NAMALWA (cell line): Measurements from ENCODE around the gene ARNT2.
A peak's percentile ranks its signal among the peaks of the same experiment; 100 is the strongest.
"Not testable (repeated sequence)": the region's sequence is repeated elsewhere in the genome, so short reads cannot be mapped to it uniquely, and the experiment has no call there.

Experiments used
- DNase-seq: peaks from one replicate; pipeline ENCODE4 v3.0.0-alpha.2; 2015; ENCODE audit warnings: low spot score

Gene ARNT2

DNA sequence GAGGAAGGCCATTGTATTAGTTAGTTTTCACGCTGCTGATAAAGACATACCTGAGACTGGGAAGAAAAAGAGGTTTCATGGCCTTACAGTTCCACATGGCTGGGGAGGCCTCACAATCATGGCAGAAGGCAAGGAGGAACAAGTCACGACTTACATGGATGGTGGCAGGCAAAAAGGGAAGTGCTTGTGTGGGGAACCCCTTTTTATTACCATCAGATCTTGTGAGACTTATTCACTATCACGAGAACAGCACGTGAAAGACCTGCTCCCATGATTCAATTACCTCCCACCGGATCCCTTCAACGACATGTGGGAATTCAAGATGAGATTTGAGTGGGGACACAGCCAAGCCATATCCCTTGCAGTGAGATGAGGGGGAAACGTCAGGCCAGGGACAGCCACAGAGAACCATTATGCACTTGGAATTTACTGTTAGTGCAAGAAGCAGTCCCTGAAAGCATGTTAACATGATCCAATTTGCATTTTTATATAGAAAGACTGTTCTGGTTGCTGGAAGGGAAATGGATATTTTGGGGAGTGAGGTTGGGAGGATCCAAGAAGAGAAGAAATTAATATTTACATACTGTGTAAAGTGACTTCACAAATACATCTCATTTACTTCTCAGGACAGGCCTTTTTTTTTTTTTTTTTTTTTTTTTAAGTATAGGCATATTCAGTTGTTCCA, 87.1 kb downstream of the ARNT2 start:
- DNase-seq: no peak

- no peak for DNase-seq
Measured at GRCh38 chr15:80492409-80492808, 88.2 kb downstream of the ARNT2 start.

- no peak for DNase-seq
Measured at GRCh38 chr15:80492874-80493273, 88.7 kb downstream of the ARNT2 start.

- DNase-seq: no peak
Measured at GRCh38 chr15:80494351-80494751, 90.2 kb downstream of the ARNT2 start.

DNA sequence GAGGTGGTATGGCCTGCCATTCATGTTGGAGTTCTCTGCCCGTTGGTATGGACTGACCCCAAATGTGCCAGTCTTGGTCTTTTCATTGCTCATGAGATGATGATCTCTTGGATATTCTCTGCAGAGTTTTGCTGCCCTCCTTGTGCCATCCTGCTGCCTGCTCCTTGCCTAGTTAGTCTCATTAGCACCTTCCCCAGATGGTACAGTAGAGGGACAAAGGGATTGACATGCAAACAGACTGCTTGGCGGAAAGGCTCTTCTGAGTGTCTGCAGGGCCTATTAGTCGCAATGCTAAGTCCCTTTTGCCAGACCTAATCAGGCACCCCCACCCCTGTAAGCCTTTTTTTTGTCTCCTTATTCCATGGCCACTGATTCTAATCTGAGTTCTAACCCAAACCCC, 90.6 kb downstream of the ARNT2 start:
- DNase-seq: no peak

DNA sequence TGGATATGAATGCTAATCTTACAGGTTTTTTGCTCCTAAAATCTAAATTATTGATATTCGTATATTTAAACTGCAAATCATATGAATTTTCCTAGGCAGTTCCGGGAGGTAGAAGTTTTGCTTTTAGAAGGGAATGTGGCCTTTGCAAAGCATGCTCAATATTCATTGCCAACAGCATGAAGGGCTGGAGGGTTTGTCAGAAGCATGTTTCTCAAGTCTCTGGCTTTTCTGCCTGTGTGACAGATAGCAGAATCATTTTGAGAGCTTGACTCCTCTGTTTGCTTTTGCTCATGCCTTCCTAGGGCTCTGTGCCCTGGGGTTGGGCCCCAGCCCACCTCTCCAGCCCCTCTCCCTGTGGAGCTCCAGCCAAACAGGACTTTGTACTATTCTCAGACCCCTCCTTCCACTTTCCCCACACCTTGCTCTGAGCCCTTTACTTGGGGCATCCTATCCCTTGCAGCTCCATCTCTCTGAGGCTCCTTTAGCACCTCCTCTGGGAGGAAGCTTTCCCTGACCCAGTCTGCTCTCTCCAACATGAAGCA, 91.3 kb downstream of the ARNT2 start:
- DNase-seq: no peak

- DNase-seq: no peak
Measured at GRCh38 chr15:80496096-80496495, 91.9 kb downstream of the ARNT2 start.

GRCh38 chr15:80497221-80497620, 93.0 kb downstream of the ARNT2 start:
- DNase-seq: no peak

DNA sequence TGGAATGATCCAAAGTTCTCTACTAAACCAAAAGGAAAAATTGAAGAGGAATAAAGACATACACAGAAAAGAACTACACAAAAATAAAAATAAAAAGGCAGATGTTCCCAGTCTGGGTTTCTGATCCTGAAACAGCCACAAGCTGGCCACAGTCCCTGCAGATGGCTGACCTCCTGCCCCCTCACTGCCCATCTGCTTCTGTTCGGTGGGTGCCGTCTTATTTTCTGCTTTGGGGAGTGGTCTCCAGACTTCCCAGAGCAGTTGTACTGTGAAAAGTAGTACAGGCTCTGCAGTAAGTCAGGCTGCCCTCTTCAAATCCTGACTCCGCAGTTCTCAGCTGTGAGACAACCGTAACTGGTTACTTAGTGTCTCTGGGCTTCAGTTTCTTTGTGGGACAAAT, 94.5 kb downstream of the ARNT2 start:
- DNase-seq: no peak

GRCh38 chr15:80500021-80500420, 95.8 kb downstream of the ARNT2 start:
- no peak for DNase-seq

GRCh38 chr15:80501476-80501875, 97.3 kb downstream of the ARNT2 start:
- DNase-seq: no peak

DNA sequence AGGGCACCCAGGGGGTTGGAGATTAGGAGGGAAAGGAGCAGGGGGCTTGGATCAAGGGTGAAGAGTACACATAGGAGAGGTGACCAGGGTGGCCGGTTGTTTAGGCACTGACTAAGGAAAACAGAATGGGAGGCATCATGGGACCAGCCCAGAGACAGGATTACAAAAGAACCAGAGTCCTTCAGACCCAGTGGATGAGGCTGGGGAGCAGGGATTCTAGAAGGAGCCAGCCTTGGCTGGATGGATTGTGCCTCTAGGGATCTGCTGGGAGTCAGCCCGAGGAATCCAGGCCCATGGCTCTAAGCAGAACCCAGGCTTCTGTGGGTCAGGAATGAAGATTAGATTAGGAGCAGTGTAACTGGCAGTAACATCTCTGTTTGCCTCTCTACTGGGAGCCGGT, 98.6 kb downstream of the ARNT2 start:
- DNase-seq: no peak

DNA sequence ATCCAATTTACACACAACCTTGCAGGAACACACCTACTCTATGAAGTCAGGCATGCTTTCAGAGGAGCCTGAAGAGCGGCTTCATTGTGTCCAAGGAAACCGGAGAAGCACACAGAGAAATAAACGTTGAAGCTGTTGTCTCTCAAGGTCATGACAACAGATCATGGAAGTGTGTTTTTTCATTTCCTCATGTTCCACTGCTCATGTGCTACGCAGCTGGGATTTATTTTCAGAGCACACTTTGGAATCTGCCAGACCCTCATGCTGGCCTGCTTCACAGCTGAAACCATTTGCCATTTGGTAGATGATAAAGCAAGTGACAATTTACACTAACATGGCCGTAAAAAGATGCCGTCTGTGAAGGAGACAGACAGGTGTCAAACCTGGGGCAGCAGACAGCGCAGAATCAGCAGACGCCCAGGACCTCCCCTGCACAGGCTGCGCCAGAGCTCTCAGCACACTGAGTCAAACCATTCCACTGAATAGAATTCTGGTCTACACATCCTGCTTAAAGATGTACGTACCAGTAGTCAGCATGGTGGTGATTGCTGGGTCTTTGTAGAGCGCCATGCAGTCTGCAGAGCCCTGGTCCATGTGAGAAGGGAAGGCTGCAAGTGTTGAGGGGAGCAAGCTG, 99.3 kb downstream of the ARNT2 start:
- DNase-seq: no peak

DNA sequence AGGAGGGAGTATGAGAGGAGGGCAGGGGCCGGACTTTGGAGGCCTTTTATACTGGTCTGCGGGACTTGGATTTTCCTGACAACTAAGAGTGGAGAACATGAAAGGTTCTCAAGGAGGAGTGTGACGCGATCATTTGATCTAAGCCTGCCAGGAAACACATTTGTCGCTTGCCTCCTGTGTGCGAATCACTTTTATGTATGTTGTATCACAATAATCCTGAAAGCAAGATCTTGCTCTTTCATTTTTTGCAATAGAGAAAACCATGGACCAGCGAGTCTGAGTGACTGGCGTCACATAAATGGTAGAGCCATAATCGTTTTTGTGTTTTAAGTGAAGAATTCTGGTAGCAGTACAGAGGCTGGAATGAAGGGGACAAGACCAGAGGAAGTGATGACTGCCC, 100.7 kb downstream of the ARNT2 start:
- DNase-seq: no peak

DNA sequence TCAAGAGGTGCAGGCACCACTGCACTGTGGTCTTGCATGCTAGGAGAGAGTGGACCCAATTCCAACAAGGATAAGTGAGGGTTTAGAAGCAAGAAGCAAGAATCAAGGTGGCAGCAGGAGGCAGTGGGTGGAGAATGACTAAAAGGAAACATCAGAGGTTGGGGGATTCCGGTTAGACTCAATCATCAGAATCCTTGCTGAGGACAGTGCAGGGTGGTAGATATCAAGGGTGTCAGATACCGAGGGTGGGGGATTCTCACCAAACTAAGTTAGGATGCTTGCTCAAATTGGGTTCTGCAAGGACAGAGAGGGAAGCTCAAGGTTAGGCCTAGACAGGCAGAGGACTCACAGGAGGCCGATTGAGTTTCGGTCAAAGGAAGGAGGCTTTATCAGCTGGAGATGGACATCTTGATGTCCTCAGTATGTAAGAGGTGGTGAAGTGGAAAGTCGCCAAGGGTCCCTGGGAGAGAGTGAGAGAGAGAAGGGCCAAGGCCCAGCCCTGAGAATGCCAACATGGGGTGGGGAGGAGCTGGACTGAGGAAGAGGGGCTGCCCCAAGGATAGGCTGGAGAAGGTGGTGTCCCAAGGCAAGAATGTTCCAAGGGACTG, 102.2 kb downstream of the ARNT2 start:
- DNase-seq: no peak

DNA sequence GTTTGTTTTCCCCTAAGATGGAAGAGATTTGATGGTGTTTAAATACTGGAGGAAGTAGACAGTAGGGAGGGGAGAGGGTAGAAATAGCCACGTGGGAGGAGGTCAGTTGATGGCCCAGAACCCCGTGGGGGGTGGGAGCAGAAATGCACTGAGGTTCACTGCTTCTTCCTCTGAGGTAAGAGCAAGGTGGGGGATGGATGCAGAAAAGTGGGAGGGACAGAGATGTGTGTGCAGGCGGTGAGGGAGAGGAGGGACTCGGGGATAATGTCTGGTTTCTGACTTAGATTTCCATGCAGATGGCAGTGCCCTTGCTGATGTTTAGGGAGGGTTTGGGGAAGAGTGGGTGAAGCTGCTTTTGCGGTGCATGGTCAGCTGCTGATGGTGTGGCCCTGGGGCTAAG, 102.9 kb downstream of the ARNT2 start:
- no peak for DNase-seq

- DNase-seq: no peak
Measured at GRCh38 chr15:80507638-80508316, 103.6 kb downstream of the ARNT2 start.

- DNase-seq: no peak
Measured at GRCh38 chr15:80508783-80509182, 104.6 kb downstream of the ARNT2 start.

GRCh38 chr15:80509800-80510199, 105.6 kb downstream of the ARNT2 start:
- DNase-seq: no peak

DNA sequence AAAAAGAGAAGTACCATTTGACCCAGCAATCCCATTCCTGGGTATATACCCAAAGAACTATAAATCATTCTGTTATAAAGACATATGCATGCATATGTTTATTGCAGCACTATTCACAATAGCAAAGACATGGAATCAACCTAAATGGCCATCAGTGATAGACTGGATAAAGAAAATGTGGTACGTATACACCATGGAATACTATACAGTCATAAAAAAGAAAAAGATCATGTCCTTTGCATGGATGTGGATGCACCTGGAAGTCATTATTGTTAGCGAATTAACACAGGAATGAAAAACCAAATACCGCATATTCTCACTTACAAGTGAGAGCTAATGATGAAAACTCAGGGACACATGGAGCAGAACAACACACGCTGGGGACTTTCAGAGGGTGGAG, 106.8 kb downstream of the ARNT2 start:
- not testable (repeated sequence) for DNase-seq

DNA sequence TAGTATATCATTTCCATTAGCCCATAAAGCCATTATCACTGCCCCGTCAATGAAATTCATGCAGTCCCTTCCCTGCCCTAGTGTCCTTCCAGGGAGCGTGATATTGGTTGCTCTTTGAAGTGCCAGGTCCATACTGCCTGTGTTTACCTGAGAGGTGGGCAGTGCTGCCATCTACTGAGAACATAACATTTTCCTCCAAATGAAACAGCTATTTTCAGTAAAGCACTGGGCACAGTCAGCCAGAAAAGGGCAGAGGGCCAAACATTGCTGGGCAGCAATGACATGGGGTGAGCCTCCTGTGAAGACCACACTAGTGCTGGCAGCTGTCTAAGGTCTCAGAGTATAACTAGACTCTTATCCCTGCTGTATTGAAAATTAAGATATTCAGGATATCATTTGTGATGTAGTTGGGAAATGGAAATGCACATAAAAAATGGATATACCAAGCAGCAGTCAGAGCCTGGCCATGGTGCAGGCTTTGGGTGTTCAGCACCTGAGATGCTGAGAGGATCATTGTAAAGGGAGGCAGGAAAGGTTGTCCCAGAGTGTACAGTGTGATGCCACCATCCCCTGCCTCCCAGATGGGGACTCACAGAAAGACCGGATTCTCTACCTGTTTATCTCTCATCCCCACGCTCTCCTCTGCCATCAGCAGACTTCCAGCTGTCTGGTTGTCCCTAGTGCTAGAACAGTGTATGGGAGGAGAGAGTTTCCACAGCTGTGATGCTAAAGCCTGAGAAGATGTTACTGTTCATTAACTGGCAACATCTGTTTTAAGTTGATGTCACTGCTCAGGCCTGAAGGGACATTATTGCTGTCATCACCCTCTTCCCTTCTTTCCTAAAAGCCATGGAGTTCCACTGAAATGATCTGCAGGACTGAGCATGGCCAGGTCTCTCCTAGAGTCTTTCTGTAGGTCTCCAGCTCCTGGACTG, 108.8 kb downstream of the ARNT2 start:
- peak; percentile 5 for DNase-seq
